HG03280 (cell line): ENCODE data around the gene FCRL5.
"Not testable (repeated sequence)": the region's sequence is repeated elsewhere in the genome, so short reads cannot be mapped to it uniquely, and the experiment has no call there.

Source experiments
- ATAC-seq: cut with Tn5 transposase; IDR thresholded peaks from one replicate; pipeline ENCODE4 v1.9.1; 2021; ENCODE audit warnings: mild to moderate bottlenecking, moderate library complexity; ENCODE audit not compliant: unreplicated experiment

FCRL5 gene

DNA sequence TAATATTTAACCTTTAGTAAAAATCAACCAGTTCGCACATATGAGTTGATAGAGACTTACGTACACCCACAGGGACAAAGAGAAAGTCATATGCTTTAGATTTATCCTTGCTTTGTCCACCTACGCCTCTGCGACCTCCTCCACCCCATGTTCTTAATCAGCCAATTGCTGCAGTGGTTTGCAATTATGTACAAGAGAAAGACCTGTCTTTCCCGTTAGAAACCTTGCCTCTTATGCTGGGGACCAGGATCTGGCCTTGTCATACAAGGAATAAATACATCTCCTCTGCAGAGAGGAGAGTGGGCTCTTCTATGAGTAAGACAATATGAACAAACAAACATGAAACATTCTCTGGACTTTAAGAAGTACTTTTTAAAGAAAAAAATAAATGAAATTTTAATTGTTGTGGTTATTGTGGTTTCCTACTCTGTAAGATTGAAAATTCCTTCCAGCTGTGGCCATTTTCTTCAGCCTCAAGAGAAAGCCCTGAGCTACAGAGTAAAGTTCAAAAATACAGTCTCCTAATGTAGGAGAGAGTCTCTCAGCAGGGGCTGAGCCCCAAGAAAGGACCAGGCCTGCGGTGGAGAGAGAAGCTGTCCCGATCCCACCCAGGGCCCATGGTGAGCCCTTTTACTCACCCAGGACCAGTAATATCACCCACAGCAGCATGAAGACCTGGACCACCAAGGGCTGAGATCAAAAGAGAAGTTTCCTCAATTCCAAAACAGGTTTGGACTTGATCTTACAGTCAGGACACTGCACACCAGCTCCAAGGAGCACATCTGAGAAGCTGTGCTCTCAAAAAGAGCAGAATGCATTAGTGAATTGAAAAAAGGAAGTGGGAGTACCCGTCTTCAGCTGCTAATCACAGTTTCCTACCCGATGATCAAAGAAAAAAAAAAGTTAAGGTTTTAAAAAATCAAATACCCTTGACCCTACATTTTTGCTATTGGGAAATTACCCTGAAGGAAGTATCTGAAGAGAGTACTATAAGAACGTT is at the start of gene FCRL5:
Gene FCRL5, minus strand, starts transcription at position 822 of the 1,000 bp plus-strand sequence. Its CDS starts 153 bp downstream, at position 669.
- peak; percentile 66 for ATAC-seq

DNA sequence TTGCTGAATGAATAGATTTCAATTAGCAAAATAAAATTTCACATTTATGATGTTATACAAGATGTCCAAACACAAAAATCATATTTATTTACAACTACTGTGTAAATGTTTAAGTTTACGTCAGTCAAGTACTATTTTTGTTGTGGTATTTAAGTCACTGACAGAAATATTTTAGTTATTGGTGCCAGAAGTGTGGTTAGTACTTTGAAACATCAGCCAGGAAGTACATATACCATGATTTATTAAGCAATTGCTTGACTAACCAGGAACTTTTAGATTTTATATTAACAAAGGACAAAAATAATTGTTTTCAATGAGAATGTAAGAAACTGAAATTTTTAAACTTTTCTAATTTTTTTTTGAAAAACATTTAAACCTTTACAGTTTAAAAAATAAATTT is 47.9 kb upstream of the FCRL5 start:
- no peak for ATAC-seq

DNA sequence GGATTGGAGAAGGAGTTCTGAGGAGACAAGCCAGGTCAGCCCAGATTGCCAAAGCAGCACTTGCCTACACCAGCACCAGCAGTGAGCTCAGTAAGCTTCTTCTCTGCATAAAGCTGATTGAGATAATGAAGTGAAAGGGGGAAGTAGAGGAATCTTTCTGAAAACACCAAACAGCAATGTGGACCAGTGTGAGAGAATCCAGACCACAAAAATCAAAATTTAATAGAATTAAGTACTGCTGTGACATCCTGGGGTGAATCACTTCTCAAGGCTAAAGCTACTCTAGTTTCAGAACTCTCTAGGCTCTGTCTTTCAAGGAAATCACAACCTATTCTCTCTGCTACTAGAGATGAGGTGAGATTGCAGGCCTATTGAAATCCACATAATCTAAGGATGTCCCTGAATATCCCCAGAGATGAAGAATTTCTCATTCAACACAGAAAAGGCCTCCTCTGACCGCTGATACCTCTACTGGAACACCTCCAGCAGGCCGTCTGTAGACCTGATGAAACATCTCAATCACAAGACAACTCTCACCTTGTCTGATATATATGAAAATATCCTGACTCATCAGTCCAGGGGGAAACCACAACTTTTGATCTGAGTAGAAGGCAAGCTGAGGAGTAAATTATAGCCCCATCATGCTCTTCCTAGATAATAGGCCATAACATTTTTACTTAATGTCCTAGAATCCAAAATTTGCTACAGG is 45.8 kb upstream of the FCRL5 start, which contains the start of gene FCRL4:
Gene FCRL4, minus strand, starts transcription at position 127 of the 709 bp plus-strand sequence. CDS start 141 bp downstream, outside the sequence.
- ATAC-seq, result no peak

DNA sequence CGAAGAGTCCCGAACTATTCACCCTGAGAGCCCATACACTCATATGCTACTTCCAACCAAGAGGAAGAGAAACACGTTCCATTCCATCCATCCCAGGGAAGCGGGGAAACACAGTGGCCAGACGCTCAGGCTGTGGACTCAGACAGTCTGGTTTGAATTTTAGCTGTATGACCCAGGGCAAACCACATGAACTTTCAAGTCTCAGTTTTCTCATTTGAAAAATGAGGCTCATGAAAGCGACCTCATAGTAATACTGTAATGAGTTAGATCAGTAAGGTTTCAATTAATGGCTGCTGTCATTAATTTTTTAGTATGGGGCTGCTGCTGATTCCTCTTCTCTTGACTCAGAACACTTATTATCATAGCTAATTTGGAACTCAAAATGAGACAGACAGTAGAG is 44.1 kb upstream of the FCRL5 start:
- ATAC-seq, result peak; percentile 50

DNA sequence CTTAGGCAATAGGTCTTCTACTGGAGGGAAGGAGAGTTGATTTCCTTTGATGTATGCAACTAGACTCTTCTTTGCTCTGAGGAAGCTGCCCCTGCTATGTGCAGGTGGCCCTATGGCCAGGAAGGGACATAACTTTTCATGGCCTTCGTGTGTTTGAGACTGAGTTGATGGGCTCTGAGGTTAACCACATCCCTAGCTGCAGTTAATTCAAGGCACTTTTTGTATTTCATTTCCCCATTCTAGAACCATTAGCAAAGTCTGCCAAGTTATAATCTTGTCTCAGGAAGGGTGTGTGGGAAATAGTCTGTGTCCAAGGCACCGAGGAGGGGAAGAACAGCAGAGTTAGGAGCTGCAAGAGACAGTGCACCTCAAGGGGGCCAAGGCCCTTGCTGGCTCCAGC is 43.0 kb upstream of the FCRL5 start:
- peak; percentile 71 for ATAC-seq

DNA sequence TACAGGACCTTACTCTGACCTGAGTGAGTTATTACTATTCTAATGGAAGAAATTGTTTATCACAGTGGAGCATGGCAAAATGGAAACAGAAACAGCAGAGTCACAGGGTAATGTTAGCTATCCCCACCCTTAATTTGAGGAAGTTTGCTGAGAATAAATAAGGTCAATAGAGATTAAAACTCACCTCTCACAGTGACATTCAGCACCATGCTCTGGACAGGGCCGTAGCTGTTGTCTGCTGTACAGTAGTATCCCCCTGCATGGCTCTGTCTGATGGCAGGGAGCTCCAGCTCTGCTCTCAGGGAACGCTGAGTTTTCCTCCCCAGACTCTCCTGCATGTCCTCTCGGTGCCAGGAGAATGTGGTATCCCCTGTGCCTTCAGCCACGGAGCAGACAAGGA is 33.7 kb upstream of the FCRL5 start:
- ATAC-seq, result no peak

DNA sequence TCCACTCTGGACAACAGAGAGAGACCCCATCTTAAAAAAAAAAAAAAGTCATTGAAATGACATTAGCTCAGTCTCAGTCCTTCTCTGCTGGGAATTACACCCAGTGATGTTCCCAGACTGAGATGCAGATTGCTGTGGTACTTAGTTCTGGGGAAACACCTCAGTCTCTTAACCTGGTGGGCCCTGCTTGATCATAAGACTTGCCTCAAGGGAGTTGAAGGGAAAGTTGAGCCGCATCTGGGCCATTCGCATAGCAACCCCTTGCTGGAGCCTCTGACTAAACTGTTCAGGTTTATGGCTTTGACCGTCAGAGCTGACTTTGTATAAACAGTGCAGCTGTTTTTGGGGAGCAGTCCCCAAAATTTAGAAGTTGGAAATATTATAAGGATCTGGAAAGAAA is 32.2 kb upstream of the FCRL5 start:
- no peak for ATAC-seq

DNA sequence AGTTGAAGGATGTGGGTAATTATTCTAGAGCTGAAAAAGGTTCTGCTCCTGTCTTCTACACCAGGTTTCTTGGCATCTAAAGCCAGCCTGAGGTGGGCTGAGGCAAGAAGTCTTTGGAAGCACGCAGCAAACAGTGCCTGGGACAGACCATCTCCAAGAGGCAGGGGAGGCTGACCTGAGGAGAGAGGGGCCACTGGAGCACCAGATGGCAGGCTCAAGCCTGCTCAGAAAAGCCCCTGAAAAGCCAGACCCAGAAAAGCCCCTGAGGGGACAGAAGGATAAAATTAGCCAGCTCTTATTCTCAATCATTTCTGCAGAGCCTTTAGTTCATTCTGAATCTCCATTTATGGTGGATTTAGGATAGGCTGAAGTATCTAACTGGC is 28.5 kb upstream of the FCRL5 start:
- ATAC-seq, result no peak

DNA sequence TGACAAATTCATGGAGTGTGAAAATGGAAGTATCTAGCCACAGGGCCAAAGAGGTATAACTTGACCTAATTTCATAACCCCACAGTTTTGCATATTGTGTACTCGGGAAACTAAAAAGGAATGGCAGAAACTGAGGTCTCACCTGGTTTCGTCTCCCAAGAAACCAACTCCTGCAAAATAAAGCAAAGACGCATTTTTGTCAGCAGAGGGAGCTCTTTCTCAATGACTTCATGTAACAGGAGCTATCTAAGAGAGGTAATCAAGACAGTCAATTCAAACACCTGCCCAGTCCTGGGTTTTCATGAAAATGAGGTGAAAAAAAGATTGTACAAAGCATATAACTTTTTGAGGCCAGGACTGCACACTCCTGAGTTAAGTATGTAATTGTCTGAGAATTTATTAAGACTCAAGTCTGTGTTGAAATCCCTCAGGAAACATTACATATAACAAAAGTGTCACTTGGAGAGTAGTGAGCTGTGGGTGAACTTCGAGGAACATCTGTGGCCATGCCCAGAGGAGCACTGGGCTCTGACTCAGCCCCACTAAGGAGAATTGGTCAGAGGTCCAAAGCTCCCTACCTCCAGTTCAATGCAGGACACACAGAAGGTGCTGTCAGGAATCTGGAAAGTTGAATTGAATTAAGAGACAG is 28.0 kb upstream of the FCRL5 start:
- no peak for ATAC-seq

DNA sequence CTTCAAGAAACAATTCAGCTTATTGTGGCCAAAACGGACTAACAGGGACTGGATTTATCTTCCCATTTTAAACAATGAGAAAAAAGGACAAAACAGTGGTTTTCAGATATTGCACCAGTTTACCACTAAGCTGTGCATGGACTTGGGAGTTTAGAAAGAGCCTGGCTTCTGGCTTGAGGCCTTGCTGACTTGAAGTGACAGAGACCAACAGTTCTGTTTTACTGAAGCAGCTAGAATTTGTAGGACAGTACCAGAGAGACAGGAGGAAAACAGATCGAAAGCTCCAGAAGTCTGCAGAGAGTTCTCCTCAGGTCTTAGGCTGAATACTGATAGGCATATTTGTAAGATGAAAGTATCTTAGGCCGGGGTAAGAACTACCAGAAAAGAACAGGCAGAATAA is 25.1 kb upstream of the FCRL5 start:
- no peak for ATAC-seq

DNA sequence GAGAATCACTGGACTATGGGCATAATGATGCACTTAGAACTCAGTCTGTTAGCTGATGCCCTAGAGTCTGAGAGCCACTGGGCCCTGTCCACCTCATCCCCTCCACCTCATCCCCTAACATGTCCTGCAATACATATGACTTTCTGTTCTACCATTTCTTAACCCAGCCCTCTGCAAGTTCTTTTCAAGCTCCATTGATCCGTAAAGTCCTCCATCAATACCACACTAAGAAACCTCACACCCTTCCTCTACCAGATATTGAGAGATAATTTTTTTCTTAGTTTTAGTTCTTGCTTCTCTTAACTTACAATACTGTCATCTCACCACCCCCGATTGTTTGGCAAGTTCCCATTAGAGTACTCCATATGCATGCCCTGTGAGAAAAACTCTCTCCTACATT is 23.4 kb upstream of the FCRL5 start:
- ATAC-seq, result no peak

DNA sequence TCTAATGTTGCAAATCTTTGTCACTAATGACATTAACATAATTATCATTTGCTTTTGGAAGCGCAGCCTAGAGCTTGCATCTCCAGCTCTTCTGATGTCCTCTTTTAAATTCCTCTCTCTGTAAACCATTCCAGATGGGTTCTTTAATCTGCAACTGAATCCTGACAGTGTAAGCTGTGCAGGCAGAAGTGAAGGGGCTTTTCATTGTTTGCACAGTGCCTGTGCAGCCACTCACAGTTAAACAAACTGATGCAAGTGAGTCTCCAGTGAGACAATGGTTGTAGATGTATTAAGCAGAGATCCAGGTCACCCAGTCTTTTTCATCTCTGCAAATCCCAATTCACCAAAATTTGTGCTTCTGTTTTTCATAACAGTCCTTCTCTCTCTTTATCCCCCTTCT is 22.5 kb upstream of the FCRL5 start:
- ATAC-seq, result no peak

DNA sequence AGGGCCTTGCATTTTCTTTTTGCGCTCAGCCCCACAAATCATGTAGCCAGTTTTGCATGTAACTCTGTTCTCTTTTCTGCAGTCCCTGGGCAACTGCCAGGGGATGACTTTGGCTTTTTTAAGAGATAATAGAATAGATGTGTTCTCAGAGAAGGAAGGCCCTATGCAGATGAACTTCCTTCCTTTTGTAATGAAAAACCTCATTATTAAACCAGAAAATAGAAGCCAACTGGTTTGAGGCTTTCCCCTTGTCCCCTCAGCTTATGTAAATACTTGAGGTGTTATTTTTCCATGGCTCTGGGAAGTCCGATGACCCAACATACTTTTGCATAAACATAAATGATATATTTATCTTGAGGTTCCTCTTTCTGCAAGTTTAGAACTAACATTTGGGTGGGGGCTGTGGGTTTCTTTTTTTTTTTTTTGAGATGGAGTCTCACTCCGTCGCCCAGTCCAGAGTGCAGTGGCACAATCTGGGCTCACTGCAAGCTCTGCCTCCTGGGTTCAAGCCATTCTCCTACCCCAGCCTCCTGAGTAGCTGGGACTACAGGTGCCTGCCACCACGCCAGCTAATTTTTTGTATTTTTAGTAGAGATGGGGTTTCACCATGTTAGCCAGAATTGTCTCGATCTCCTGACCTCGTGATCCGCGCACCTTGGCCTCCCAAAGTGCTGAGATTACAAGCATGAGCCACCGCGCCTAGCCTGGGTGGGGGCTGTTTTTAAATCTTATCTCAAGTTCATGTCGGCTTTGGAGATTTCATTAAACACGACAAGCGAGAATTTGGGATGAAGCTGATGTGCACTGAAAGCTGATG is 14.4 kb upstream of the FCRL5 start:
- no peak for ATAC-seq

DNA sequence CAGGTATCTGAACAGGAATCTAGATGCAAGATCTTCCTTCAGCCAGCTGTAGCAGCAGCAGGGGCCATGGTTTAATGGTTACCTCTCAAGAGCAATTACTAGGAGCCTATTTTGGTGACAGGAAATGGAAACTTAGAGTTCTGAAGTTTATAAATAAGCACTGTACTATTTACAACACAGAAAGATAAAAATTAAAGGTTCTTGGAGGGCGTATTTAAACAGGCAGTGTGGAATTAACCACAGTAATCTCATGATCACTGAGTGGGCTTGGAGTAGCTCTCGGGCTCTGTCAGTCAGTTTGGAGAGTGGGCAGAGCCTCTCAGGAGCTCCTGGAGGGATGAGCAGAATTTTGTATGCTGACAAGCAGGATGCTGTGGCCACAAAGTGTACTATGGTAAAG is 10.2 kb upstream of the FCRL5 start:
- peak; percentile 74 for ATAC-seq

DNA sequence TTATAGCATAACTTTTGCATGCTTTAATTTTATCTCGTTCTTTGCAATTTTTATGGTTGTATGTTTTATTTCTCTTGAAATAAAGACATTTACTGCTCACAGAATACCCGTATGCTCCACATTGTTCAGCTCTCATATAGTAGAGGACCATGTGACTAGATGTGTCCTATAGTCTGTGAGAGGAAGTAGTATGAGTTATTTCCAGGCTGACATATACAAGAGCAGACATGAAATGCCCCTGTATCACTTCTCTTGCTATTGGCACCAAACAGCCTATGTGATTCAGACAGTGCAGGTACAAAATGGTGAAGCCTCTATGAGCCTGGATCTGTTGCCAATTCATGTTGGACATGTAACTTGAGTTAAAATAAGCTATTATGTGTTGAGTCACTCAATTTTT is 5.8 kb upstream of the FCRL5 start:
- ATAC-seq, result no peak

DNA sequence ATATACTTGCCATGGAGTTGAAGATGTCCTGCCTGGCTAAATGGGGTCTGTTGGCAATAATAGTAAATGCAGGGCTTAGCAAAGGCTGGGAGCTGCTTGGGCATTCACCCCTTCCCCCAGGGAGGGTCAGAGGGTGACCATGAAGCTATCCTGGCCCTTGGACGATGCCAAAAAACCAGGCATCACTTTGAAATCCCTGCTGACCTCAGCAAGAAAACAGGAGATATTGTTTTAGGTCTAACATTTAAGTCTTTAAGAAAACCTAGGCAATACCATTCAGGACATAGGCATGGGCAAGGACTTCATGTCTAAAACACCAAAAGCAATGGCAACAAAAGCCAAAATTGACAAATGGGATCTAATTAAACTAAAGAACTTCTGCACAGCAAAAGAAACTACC is 4.2 kb downstream of the FCRL5 start:
- not testable (repeated sequence) for ATAC-seq

DNA sequence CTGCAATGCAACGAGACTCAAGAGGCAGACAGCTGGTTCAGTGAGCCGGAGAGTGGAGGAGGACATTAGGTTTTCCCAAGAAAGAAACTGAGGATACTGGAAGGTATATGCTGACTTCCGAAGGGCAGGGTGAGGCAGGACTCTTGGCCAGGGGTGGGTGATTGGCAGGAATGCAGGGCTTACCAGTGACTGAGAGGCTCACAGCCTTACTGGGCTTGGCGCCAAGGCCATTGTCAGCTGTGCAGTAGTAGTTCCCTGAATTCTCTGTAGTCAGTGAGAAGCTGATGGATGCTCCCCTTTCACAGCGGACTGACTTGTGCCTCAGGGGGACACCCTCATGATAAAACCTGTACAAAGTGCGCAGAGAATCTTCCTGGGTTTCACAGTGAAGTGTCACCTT is 9.6 kb downstream of the FCRL5 start:
- ATAC-seq, result no peak

DNA sequence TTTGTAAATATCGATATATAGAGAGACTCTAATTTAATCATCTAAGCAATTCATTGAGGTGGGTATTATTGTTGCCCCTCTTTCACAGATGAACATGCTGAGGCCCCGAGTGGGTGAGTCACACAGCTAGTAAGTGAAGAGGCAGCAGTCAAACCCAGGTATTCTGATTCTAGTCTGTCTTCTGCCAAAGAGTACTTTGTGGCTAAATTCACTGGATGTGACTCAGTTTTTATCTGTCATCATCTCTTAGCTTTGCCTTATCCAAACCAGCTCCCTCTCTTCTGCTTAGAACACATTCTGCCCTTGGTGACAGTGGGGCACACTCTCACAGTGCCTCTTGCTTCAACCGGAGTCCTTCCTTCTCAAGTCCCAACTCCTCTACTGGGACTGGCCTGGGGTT is 11.5 kb downstream of the FCRL5 start:
- no peak for ATAC-seq

DNA sequence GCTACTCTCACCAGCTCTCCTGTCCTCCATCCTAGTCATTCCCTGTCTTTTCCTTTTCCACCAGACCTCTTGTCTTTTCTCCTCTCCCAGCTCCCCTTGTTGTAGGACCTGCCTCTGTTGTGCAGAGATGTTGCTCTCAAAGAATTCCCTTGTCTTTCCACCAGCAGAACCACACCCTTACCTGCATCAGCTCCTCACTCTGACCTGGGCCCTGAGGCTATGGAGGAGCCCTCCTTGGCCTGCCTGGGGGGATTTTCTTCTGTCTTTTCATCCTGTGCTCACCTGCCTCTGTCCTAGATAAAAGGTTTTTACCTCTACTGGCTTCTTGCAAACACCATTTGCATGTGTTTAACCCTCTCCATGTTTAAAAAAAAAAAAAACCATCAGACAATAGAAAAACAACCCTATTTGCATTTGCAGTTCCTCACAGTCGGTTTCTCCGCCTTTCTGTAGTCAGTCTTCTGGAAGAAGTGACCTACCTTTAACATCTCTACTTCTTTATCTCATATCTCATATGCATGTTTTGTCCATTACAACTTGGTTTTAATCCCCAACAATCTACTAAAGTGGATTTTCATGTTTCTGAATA is 12.1 kb downstream of the FCRL5 start:
- no peak for ATAC-seq

DNA sequence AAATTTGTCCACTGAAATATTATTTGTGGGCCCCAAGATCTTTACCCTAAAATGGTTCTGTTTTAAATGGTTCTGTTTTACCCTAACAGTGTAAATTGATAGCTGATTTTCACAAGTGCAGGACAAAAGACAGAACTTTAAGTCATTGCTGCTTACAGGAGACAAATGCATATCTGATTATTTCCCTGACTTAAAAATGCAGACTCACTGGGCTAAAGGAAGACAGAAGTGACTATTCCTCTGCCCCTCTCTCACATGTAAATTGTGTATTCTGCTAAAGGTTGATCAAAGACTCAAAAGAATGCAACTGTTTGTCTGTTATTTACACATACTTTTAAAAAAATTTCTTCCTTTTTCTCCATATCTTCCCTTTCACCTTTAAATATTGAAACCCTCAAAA is 12.7 kb downstream of the FCRL5 start:
- ATAC-seq, result no peak
